ENCODE measurements around the gene SLC38A1.

DNA sequence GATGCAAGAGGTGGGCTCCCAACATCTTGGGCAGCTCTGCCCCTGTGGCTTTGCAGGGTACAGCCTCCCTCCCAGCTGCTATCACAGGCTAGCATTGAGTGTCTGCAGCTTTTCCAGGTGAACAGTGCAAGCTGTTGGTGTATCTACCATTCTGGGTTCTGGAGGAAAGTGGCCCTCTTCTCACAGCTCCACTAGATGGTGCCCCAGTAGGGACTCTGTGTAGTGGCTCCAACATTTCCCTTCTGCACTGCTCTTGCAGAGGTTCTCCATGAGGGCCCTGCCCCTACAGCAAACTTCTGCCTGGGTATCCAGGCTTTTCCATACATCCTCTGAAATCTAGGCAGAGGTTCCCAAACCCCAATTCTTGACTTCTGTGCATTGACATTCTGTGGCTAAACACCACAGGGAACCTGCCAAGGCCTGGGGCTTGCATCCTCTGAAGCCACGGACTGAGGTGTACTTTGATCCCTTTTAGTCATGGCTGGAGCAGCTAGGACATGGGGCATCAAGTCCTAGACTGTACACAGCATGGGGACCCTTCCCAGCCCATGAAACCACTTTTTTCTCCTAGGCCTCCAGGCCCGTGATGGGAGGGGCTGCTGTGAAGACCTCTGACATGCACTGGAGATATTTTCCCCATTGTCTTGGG is 24.0 kb upstream of the SLC38A1 start:
- TF ChIP-seq POLR2AphosphoS5 (IDR thresholded peaks at IDR 0.05), result no peak
- no peak for TF ChIP-seq CTCF (IDR thresholded peaks at IDR 0.05)
- no peak for TF ChIP-seq EP300 (IDR thresholded peaks at IDR 0.05)
- TF ChIP-seq POLR2A (IDR thresholded peaks at IDR 0.05), result no peak

All from sigmoid colon (tissue), 4 donors.